GM04504 (cell line): ENCODE results near the gene RIMS3.
"Not testable (repeated sequence)": the region's sequence is repeated elsewhere in the genome, so short reads cannot be mapped to it uniquely, and the experiment has no call there.

Source experiments
- DNase-seq: peaks from one replicate; pipeline ENCODE4 v3.0.0-alpha.2; 2012; ENCODE audit warnings: low read depth

Gene RIMS3

GRCh38 chr1:40593449-40594186 lies 71.9 kb downstream of the RIMS3 start:
- no peak for DNase-seq

- DNase-seq: no peak
These were observed 73.2 kb downstream of the RIMS3 start for GRCh38 chr1:40592107-40592803.

GRCh38 chr1:40588586-40588985 lies 76.9 kb downstream of the RIMS3 start:
- no peak for DNase-seq

GRCh38 chr1:40583980-40584379 lies 81.5 kb downstream of the RIMS3 start:
- no peak for DNase-seq

GRCh38 chr1:40582116-40582515 lies 83.4 kb downstream of the RIMS3 start:
- DNase-seq: no peak

- no peak for DNase-seq
These were observed 90.1 kb downstream of the RIMS3 start for GRCh38 chr1:40575336-40575735.

- not testable (repeated sequence) for DNase-seq
These were observed 90.7 kb downstream of the RIMS3 start for GRCh38 chr1:40574805-40575204.
